COLO668 (cell line): ENCODE results near the gene PHLDA3.

Experiments used
- DNase-seq: peaks from one replicate; lab custom pipeline; 2025; ENCODE audit not compliant: unreplicated experiment; lab: John Stamatoyannopoulos, UW

Gene PHLDA3

GRCh38 chr1:201468844-201469644, at the start of gene PHLDA3:
Gene PHLDA3, minus strand, starts transcription at chr1:201469188. Its CDS starts 402 bp downstream, at chr1:201468786.
- peak; percentile 67 for DNase-seq

GRCh38 chr1:201518071-201518470, 49.1 kb upstream of the PHLDA3 start:
- DNase-seq = no peak

GRCh38 chr1:201517631-201518030, 48.6 kb upstream of the PHLDA3 start:
- DNase-seq = no peak

GRCh38 chr1:201516511-201517127, 47.6 kb upstream of the PHLDA3 start:
- no peak for DNase-seq

GRCh38 chr1:201515895-201516294, 46.9 kb upstream of the PHLDA3 start:
- no peak for DNase-seq

GRCh38 chr1:201515062-201515750, 46.2 kb upstream of the PHLDA3 start:
- no peak for DNase-seq

- no peak for DNase-seq
Measured at GRCh38 chr1:201514466-201514865, 45.5 kb upstream of the PHLDA3 start.

- DNase-seq = no peak
Measured at GRCh38 chr1:201513498-201514243, 44.7 kb upstream of the PHLDA3 start.

- peak; percentile 26 for DNase-seq
Measured at GRCh38 chr1:201511941-201512539, 43.1 kb upstream of the PHLDA3 start.

- no peak for DNase-seq
Measured at GRCh38 chr1:201511396-201511940, 42.5 kb upstream of the PHLDA3 start.

- no peak for DNase-seq
Measured at GRCh38 chr1:201510734-201511133, 41.7 kb upstream of the PHLDA3 start.

- DNase-seq = no peak
Measured at GRCh38 chr1:201509601-201510374, 40.8 kb upstream of the PHLDA3 start.

- no peak for DNase-seq
Measured at GRCh38 chr1:201508809-201509208, 39.8 kb upstream of the PHLDA3 start.

- DNase-seq = no peak
Measured at GRCh38 chr1:201507360-201507675, 38.3 kb upstream of the PHLDA3 start.

- peak; percentile 95 for DNase-seq
Measured at GRCh38 chr1:201506557-201507359, 37.8 kb upstream of the PHLDA3 start, which contains the start of gene CSRP1. Gene CSRP1, minus strand, starts transcription at chr1:201507123. Its CDS starts 10,820 bp downstream, at chr1:201496303.

- DNase-seq = peak; percentile 55
Measured at GRCh38 chr1:201506092-201506491, 37.1 kb upstream of the PHLDA3 start.

- peak; percentile 80 for DNase-seq
Measured at GRCh38 chr1:201505503-201505890, 36.5 kb upstream of the PHLDA3 start.

- peak; percentile 83 for DNase-seq
Measured at GRCh38 chr1:201504799-201505502, 36.0 kb upstream of the PHLDA3 start.
